DMS 273 (cell line): Measurements from ENCODE around the gene ERV3-1.
"Not testable (repeated sequence)": the region's sequence is repeated elsewhere in the genome, so short reads cannot be mapped to it uniquely, and the experiment has no call there.

Experiments used
- DNase-seq: peaks from one replicate; lab custom pipeline; 2025; ENCODE audit not compliant: unreplicated experiment; lab: John Stamatoyannopoulos, UW

The ERV3-1 gene

DNA sequence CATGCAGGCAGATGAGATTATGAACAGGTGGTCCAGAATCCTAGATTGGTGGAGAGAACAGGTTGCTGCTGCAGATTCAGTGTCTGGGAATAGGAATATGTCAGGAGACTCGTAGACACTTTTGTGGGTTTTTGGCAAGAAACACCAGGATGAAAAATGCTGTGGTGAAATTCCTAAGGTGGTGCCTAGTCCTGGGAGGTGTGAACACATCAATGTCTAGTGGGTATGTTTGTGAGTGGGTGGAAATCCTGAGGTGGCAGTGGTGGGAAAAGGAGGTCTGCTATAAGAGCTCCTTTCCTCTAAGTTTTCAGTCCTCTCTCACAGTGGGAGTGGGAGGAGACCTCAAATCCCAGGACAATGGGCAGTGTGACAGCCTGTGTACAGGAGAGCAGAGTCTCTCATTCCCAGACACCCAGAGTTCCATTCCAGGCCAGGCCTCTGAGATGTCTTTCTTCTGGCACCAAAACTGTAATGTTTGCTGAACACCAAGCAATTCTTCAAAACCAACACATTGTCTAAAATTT, 5.1 kb downstream of the ERV3-1 start:
- no peak for DNase-seq

DNA sequence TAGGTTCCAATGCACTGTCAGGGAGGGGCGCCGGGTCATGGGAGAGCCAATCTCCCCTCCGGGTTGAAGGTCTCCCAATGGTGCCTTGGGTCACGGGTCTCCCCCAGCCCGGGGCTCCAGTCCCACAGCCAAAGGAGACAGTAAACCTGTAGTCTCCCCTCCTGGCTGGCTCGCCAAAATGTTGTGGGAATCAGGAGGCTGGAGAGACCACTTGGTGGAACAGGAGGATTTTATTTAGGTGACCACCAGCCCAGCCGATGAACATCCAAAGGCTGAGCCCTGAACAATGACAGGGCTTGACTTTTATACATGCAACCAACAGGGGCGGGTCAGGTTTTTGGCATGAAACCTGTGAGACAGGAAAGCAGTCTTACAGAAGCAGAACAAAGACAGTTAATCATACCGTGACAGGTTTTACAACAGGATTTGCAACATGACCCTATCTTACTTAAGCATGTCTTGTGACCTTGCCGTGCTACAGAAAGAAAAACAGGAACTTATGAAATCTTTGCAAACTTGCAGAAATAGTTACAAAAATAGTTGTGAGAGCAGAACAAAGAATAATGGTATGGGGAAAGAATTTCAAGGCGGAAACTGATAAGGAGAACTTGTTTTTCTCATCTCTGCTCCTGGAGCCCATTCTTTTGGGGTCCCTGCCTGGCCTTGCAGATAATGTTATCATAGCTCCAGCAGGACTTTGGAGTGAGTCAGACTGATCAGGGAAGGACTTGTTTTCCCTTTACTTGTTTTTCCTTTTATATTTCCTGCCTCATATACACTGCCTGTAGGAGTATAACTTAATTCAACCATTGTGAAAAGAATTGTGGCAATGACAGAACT, 7.1 kb downstream of the ERV3-1 start:
- DNase-seq = no peak

DNA sequence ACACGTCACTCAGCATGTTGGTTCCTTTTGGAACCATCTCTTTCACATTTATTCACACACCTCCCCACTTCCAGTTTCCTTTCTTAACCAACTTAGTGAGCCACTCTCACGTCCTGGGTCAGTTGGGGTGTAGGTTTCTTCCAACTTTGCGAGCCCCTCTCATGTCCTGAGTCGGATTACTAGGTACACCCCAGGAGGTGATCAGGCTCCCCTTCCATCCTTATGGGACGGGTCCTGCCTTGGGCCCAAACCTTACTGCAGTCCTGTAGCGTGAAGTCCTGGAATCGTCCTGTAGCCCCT, 7.7 kb downstream of the ERV3-1 start:
- DNase-seq = no peak

DNA sequence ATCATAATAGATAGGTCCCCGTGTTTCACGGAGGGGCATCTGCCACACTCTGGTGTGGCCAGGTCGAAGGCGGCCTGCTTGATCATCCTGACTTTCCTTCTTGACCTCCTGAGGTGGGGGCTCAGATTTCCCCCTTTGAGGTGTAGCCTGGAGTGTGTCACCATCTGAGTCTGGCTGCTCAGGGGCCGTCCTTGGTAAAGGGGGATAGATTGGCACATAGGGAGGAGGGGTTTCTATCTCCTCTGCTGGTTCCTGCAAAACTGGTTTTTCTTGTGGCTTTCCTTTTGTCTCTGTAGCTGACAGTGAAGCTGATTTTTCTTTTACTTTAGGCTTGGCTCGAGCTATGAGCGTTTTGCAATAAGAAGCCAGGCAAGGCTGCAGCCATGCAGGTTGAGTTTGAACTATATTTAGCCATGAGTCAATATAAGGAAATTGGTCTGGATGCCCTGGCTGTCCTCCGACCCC, 8.5 kb downstream of the ERV3-1 start:
- DNase-seq = no peak

DNA sequence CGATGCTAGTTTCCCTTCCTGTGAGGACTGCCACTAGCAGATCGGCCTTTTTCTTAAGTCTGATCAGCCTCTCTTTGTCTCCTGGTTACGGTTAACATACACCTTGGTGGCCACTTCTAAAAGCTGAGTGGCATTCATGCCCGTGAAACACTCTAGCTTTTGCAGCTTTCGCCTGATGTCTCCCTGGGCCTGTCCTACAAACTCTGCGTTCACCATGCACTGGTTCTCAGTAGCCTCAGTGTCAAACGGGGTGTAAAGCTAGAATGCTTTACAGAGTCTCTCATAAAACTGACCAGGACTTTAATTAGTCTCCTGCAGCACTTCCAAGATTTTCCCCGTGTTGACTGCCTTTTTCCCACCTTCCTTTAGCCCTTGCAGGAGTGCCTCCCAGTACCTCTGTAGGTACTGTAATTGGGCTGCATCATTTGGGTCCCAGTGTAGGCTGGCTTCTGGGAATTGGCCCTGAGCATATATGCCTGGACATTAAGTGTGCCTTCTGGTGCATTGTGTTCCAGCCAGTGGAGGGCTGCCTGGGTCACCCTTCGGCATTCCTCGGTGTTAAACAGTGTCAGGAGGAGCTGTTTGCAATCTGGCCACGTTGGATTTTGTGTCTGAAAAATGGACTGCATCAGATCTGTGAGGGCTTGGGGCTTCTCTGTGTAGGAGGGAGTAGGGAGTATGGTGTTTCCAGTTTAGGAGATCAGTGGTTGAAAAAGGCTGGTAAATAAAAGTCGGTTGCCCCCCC, 9.2 kb downstream of the ERV3-1 start:
- no peak for DNase-seq

DNA sequence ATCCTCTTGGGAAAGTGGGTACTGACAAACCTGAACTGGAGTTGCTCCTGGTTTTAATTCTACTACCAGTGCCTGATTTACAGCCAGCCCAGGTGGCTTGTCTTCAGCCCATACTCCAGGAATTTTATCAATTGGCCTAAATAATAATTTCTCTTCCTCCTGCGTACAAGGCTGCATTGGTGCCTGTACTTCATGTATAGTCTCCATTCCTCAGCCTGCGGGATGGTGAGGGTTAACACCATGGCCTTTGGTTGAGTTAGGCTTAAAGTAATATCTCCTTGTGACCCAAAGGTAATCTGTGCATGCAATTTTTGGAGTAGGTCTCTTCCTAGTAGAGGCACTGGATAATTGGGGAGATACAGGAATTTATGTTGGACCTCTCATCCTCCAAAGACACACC, 10.2 kb downstream of the ERV3-1 start:
- no peak for DNase-seq

DNA sequence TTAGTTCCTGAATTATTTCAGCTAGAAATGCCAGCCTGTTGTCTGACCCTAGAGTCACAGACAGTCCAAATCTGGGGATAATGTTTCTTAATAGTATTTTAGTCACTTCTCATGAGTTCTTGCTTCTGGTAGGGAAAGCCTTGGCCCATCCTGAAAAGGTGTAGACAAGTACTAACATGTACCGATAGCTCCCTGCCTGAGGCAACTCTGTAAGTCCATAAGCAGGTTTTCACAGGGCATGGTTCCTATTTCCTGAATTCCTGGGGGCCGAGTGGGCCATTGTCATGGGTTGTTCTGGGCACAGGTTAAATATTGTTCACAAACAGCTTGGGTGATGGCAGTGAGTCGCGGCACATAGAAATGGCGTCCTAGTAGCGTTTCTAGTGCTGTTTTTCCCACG, 12.6 kb downstream of the ERV3-1 start:
- DNase-seq = no peak

DNA sequence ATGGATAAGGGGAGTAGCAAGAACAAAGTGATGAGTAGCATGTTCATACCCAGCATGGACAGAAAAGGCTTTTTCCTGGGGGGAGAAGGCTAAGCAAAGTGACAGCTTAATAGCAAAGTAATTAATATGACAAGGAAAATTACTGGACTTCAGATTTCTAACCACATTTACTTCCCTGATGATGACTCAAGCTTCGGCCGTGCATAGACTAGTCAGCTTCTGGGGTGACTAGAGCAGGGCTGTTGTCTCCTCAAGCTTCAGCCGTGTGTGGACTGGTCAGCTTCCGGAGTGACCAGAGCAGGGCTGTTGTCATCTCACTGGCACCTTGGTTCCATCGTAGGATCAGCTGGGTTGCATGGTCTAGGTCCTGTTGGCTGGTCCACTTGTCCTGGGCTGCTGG, 13.5 kb downstream of the ERV3-1 start:
- DNase-seq = no peak

DNA sequence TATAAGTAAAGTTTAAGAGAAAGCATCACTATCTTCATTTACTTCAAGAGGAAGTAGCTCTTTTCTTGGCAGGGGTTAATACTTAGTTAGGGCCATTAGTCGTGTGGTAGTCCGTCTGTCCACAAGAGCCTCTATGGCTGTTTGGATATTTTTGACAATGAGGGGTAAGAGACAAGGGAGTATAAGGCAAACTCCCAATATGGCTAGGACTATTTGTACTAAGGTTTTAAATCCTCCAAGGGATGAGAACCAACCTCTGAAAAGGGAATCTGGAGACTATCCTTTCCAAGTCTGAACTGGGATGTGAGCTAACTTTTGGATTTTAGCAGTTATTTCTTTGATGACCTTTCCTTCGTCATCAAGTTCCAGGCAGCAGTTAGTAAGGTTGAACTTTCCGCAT, 15.6 kb downstream of the ERV3-1 start, which contains the start of gene ZNF117:
Gene ZNF117 (minus strand): TSS at position 101 of the 400 bp plus-strand sequence.
- DNase-seq = no peak

DNA sequence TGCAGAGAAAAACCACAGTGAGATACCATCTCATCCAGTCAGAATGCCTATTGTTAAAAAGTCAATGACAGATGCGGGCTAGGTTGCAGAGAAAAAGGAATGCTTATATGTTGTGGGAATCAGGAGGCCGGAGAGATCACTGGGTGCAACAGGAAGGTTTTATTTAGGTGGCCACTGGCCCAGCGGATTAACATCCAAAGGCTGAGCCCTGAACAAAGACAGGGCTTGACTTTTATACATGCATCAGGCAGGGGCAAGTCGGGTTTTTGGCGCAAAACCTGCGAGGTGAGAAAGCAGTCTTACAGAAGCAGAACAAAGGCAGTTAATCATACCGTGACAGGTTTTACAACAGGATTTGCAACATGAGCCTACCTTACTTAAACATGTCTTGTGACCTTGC, 16.3 kb downstream of the ERV3-1 start:
- DNase-seq = no peak

DNA sequence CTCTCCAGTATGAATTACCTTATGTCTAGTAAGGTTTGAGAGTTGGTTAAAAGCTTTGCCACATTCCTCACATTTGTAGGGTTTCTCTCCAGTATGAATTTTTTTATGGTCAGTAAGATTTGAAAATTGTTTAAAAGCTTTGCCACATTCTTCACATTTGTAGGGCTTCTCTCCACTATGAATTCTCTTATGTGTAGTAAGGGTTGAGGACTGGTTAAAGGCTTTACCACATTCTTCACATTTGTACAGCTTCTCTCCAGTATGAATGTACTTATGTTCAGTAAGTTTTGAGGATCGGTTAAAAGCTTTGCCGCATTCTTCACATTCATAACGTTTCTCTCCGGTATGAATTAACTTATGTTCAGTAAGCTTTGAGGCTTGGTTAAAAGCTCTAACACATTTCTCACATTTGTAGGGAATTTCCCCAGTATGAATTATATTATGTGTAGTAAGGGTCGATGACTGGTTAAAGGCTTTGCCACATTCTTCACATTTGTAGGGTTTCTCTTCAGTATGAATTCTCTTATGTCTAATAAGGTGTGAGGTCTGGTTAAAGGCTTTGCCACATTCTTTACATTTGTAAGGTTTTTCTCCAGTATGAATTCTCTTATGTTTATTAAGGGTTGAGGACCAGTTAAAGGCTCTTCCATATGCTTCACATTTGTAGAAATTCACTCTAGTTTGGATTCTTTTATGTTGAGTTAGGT, 27.8 kb downstream of the ERV3-1 start:
- no peak for DNase-seq

DNA sequence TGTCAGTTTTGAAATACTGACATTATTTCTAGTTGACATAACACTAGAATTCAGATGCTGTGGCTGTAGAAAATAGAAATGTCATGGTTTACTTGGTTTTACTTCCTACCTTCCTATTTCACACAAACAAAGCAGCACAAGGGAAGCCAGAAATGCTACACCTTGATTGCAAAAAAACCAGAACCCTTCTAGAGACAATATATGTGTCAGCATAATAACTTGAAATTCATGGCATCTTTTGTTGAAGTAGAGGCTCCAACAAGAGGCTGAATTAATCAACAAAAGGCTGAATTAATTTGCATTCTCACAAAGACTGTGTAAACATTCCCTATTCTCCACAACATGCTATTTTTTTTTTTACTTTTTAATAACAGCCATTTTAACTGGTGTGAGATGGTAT, 40.9 kb downstream of the ERV3-1 start:
- DNase-seq = no peak

DNA sequence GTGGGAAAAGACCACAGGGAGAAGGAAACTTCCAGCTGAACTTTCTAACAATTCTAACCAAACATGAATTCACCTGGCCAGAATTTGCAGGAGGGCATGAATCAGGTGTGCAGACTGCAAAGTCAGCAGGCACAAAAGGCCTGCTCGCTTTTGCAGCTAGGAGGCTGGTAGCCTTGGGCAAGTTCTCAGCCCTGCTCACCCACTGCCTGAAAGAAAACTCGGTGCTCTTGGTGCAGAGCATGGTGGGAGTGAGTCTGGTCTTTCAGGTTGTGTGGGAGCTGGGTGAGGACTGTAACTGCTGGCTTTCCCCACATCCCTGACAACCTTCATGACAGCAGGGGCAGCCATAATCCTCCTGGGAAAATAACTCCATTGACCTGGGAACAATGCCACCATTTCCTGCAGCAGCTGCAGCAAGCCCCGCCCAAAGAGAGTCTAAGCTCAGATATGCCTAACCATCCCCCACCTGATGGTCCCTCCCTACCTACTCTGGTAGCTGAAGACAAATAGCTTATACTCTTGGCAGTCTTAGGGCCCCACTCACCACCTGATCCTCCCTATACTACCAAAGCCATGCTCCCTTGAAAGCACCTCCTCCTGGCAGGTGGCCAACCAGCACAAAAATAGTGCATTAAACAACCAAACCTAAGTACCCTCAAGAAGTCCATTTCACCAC, 47.3 kb downstream of the ERV3-1 start:
- peak; percentile 36 for DNase-seq

DNA sequence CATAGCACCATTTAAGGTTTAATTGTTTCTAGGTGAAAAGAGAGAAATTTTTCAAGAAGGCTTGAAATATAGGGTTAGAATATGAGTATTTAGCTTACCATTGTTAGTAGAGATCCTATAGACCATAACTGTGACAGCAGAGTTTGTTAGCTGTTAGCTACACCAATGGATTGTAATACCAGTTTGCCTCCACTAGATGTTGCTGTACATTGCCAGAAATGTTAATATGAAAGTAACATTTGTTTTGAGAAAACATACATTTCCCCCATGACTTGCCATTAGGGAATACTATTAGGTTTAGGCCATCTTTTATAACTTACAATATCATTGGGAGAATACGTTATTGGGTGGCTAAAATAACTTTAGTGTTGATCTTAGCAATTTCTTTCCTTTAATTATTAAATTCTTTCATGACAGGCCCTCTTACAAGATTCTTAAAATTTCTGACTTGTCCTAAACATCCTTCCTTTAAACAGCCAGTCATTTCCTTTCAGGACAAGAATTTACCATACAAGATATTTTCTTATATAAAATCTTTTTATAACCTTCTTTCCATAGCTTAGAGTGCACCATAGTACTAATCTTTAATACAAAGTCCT, 55.1 kb downstream of the ERV3-1 start:
- peak; percentile 82 for DNase-seq

DNA sequence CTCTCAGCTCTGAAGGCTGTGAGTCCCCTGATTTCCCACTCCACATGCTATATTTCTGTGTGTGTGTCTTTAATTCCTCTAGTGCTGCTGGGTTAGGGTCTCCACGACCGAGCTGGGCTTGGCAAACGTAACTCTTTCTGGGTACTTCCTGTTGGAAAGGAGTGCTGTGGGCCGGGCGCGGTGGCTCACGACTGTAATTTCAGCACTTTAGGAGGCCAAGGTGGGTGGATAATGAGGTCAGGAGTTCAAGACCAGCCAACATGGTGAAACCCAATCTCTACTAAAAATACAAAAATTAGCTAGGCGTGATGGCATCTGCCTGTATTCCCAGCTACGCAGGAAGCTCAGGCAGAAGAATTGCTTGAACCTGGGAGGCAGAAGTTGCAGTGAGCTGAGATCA, 55.8 kb downstream of the ERV3-1 start:
- not testable (repeated sequence) for DNase-seq

DNA sequence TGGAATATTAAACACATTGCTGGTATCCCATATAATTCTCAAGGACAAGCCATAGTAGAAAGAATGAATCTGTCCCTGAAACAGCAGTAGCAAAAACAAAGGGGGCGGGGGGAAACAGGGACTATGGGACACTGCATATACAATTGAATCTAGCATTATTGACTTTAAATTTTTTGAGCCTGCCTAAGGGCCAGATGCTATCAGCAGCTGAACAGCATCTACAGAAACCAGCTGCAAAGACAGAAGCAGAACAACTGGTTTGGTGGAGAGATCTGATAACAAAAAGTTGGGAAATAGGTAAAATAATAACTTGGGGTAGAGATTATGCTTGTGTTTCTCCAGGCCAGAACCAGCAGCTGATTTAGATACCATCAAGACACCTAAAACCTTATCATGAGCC, 57.7 kb downstream of the ERV3-1 start:
- DNase-seq = not testable (repeated sequence)

DNA sequence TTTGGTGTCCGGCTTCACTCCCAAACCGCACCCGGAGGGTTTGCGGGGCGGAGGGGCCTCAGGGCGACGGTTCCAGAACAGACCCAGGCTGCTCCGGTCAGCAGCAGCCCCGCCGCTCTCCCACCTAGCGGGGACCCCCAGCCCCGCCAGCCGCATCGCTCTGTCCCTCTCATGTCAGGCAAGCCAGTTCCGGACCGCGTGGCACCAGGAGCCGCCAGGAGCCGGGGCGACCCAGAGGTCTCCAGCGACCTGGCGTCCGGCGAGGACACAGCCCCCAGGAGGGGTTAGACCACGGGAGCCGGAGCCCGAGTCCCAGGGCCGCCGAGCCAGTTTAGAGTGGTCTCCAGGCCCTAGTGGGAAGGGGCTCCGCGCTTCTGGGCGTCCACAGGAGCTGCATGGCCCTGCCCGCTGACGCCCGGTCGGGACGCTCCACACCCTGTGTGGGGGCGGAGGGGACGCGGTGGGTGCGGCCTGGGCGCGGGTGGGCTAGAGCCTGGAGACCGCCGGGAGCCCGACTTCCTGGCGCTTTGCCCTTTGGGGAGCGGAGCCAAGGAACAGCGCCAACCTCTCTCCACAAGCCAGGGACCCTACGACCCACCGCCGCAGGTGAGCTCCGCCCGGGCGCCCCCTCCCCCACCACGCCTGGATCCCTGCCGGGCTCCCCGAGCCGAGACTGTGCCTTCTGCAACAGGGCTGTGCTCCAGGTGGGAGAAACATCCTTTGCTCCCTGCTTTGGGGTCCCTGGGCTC, 59.1 kb downstream of the ERV3-1 start:
- peak; percentile 71 for DNase-seq

DNA sequence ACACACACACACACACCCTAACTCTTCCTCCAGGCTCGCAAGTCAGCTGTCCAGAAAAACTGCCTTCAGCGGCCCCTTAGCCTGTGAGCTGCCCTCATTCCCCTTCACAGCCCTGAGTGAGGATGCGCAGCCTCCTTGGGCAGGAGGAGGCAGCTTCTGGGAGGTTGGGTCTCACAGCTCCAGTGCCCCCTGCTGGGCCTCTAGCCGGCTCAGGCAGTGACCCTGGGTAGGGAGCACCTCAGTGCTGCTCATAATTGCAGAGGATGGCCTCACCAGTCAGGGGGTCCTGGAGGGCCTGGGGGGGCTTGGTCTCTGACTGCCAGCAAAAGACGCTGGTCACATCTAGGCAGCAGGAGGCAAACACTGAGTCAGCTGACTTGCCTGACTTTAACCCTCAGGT, 59.7 kb downstream of the ERV3-1 start:
- peak; percentile 67 for DNase-seq

DNA sequence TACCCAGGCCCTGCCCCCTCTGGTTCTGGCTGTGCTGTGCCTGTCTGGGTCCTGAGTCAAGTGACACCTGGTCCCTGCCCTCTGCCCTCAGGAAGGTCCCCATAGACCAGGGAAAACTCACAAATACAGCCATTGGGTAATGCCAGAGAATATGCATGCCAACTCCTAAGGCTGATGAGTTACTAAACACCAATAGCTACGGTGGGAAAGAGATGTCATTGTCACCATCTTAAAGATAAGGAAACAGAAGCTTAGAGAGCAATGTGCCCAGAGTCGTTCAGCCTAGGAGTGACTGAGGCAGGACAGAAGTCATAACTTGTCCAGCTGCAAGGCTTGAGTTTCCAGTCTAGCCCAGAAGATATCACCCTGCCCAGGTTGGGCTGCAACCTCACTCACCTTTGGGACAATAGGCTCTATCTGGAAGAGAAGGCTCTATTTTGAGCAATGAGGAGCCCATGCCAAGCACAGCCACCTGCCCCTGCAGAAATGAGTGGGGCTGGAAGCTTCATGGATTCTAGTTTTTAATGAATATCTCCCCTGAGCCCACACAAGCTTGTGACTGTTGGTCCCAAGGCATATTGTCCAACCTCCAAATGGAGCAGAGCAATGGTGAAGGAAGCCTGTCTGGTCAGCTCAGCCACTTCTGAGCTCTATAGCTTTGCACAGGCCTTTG, 60.8 kb downstream of the ERV3-1 start:
- peak; percentile 19 for DNase-seq
